Breast epithelium (tissue), 4 donors: ENCODE data around the gene URM1. TPM values are rescaled to one million over a fixed set of nuclear protein-coding genes. Genes with fewer than 3 reads are reported as not detected.
"Not testable (repeated sequence)": the region's sequence is repeated elsewhere in the genome, so short reads cannot be mapped to it uniquely, and the experiment has no call there.

ENCODE experiments used
- DNase-seq, 2 donors: peaks; one replicate each; pipeline ENCODE4 v3.0.0-alpha.2; 2019; ENCODE audit warnings: low spot score in 2 of 2
- H3K27ac ChIP-seq, 2 donors: fragments of 200-600 bp; sonication (generic) in 1 of 2; one replicate each; pipeline ENCODE4 v1.5.1; 2016 to 2019; ENCODE audit warnings: mild to moderate bottlenecking in 1 of 2
- H3K27me3 ChIP-seq, 2 donors: fragments of 200-600 bp; sonication (generic) in 1 of 2; one replicate each; pipeline versions ENCODE4 v1.5.1 to v1.6.0; 2017 to 2019; ENCODE audit warnings: control low read depth in 1 of 2, mild to moderate bottlenecking in 1 of 2
- H3K36me3 ChIP-seq: fragments of 200-600 bp; one replicate; pipeline ENCODE4 v1.5.1; 2019
- H3K4me1 ChIP-seq, 2 donors: fragments of 200-600 bp; sonication (generic); one replicate each; pipeline ENCODE4 v1.5.1; 2016 to 2019; ENCODE audit warnings: control low read depth in 1 of 2
- H3K4me3 ChIP-seq, 3 donors: fragments of 200-600 bp; sonication (generic); 1 replicate in 2 of 3; 2 replicates in 1 of 3; pipeline ENCODE4 v1.5.1; 2016 to 2019; ENCODE audit warnings: mild to moderate bottlenecking in 3 of 3, moderate library complexity in 2 of 3
- H3K9me3 ChIP-seq, 2 donors: fragments of 200-600 bp; sonication (generic) in 1 of 2; one replicate each; pipeline ENCODE4 v1.5.1; 2016 to 2019; ENCODE audit warnings: control low read depth in 1 of 2
- POLR2A ChIP-seq: fragments of 450-650 bp; IDR thresholded peaks from one replicate; pipeline ENCODE4 v1.6.1; 2016; ENCODE audit warnings: antibody characterized with exemption, mild to moderate bottlenecking, moderate library complexity
- POLR2AphosphoS5 ChIP-seq, 3 donors: sonication (generic); formaldehyde crosslinking; IDR thresholded peaks; one replicate each; pipeline ENCODE4 v1.6.1; 2017; ENCODE audit warnings: antibody characterized with exemption in 3 of 3
- intact Hi-C: fragments of 100-400 bp; cut with DNase I; formaldehyde crosslinking; loops from one replicate; pipeline ENCODE4 v1.15.1; 2023; ENCODE audit warnings: low total_unique reads
- total RNA-seq, 3 donors: library from RNA; depleted of rRNA; stranded (reverse); fragments of >200 nt; gene quantifications; one replicate each; pipeline ENCODE4 v1.1.0, GENCODE V29; 2016
- TF ChIP-seq, protein P1 (sequence below), 3 donors: fragments of 450-650 bp; IDR thresholded peaks; one replicate each; pipeline ENCODE4 v1.5.1; 2016 to 2017; ENCODE audit warnings: antibody characterized with exemption in 3 of 3, mild to moderate bottlenecking in 3 of 3, moderate library complexity in 3 of 3

The URM1 gene
- total RNA-seq, 3 donors from 2014 or later, result 21.3 to 24.1 (median 23.8) TPM

DNA sequence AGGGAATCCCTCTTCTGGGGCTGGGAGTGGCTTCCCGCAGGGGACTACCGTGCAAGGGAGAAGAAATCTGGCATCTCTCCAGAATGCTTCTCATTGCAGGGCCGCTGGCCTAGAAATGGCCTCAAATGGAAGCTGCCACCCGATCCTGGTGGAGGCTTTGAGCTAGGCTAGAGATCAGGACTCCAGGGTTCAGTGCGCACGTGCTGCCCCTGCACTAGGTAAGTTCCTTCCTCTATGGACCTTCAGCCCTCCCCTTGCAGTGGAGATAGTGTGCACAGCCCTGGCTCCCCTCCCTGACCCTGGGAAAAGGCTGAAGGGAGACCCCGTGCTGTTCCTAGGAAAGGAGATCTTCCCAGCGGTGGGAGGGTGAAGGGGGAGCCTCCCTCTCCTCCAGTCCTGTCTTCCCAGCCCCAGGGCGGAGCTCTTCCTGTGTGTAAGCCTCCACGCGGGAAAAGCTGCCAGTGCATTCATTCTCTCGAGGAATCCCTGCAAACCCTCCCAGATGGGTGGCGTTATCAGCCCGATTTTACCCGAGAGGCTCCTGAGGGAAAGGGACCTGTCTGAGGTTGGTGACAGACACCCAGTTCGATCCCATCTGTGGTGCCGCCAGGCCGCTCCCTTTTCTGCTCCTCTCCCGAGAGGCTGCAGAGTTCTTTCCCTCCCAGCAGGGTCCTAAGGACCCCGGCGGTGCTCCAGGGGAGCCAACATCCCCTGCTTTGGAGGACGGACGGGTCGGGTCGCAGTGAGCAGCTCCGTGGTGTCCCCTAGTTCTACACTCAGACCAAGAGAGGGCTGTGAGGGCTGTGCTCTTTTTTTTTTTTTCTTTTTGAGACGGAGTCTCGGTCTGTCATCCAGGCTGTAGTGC, 48.1 kb downstream of the URM1 start:
- no peak overlapping the region for H3K27ac ChIP-seq
- no peaks in the 10 kb centered on the region for H3K36me3 ChIP-seq
- no peak for DNase-seq
- H3K4me1 ChIP-seq, result peaks cover 0 to 5% of the 10 kb centered on the region in 2 donors
- intact Hi-C loops, result no loop called here
- H3K4me3 ChIP-seq, result peak overlapping the region; percentile 86 to 97 (median 96)
- H3K27me3 ChIP-seq, result no peaks in the 10 kb centered on the region
- TF ChIP-seq POLR2AphosphoS5 (IDR thresholded peaks at IDR 0.05), result no peak
- TF ChIP-seq POLR2A, result no peak
- TF ChIP-seq, protein P1, sequence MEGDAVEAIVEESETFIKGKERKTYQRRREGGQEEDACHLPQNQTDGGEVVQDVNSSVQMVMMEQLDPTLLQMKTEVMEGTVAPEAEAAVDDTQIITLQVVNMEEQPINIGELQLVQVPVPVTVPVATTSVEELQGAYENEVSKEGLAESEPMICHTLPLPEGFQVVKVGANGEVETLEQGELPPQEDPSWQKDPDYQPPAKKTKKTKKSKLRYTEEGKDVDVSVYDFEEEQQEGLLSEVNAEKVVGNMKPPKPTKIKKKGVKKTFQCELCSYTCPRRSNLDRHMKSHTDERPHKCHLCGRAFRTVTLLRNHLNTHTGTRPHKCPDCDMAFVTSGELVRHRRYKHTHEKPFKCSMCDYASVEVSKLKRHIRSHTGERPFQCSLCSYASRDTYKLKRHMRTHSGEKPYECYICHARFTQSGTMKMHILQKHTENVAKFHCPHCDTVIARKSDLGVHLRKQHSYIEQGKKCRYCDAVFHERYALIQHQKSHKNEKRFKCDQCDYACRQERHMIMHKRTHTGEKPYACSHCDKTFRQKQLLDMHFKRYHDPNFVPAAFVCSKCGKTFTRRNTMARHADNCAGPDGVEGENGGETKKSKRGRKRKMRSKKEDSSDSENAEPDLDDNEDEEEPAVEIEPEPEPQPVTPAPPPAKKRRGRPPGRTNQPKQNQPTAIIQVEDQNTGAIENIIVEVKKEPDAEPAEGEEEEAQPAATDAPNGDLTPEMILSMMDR (IDR thresholded peaks at IDR 0.05), result no peak
- H3K9me3 ChIP-seq, result no peaks in the 10 kb centered on the region

DNA sequence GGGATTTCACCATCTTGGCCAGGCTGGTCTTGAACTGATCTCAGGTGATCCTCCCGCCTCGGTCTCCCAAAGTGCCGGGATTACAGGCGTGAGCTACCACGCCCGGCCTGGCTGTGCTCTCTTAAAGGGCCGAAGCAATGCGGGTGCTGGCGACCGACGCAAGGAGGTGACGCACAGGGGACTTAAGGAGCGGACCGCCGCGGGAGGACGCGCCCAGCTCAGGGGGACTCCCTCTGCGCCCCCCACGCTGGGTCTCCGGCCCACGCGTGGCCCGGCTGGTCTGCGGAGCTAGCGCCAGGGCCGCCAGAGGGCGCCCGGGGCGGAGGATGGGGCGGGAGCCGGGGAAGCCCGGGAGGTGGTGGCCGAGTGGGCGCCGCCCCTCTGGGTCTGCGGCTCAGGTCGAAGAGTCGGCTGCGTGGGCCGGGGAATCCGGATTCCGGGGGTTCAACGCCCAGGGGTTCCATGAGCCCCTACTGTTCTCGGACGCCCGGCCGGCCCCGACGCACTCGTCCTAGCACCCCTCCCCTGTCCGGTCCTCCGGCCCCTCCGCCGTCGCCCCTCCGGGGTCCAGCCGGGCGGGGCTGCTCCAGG, 49.0 kb downstream of the URM1 start:
- peak; percentile 37 to 71 for DNase-seq

DNA sequence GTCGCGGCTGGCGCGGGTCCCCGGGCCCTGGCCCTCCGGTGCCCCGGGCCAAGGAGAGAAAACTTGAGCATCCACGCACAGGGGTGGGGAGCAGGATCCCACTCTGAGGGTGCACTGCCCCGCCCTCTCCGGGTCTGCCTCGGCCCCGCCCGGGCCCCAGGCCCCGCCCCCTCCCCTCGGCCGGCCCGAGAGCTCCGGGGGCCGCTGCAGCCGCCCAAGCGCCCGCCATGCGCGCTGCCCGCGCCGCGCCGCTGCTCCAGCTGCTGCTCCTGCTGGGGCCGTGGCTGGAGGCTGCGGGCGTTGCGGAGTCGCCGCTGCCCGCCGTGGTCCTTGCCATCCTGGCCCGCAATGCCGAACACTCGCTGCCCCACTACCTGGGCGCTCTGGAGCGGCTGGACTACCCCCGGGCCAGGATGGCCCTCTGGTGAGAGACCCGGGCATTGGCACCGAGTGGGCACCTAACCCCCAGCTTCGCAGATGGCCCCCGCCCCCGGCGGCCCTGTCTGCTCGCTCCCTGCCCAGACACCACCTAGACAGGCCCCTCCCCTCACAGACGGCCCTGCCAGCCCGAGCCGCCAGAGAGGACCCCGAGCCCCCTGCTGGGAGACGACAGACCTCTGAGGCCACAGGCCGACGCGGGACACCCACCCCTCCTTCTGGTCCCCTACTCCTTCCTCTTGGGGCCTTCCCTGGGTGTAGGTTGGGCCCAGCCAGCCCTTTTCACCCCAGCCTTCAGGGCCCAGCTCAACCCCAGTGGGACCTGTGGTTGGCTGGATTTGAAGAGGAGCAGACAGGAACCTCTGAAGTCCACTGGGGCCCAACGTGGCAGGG, 49.7 kb downstream of the URM1 start, which contains the start of gene CERCAM:
Gene CERCAM, plus strand, starts transcription at position 207 of the 831 bp plus-strand sequence. Its CDS starts 21 bp downstream, at position 228.
- no peaks in the 10 kb centered on the region for H3K36me3 ChIP-seq
- no peak for TF ChIP-seq POLR2AphosphoS5 (IDR thresholded peaks at IDR 0.05)
- TF ChIP-seq, protein P1 (IDR thresholded peaks at IDR 0.05), result no peak
- no peak for TF ChIP-seq POLR2A
- no peaks in the 10 kb centered on the region for H3K9me3 ChIP-seq
- H3K27ac ChIP-seq, result peak within 1 kb of the TSS; percentile 67 to 86
- H3K27me3 ChIP-seq, result no peaks in the 10 kb centered on the region
- intact Hi-C loops, result no loop called here
- peak within 1 kb of the TSS; percentile 86 to 97 (median 96) for H3K4me3 ChIP-seq
- H3K4me1 ChIP-seq, result peaks cover 0 to 5% of the 10 kb centered on the region in 2 donors
- peak in 1 of 2 donors; percentile 29 for DNase-seq

More for the DNA sequence above, 49.0 kb downstream of the URM1 start:
- Histone ChIP-seq H3K27ac (peak overlapping the region; percentile 67 to 86), H3K9me3 (no peaks in the 10 kb centered on the region), H3K4me1 (peaks cover 0 to 5% of the 10 kb centered on the region in 2 donors), H3K27me3 (no peaks in the 10 kb centered on the region), H3K4me3 (peak overlapping the region; percentile 86 to 97 (median 96)), H3K36me3 (no peaks in the 10 kb centered on the region)
- TF ChIP-seq, protein P1 (IDR thresholded peaks at IDR 0.05), result peak; percentile 27 to 59 (median 57)
- peak in 1 of 3 donors; percentile 8 for TF ChIP-seq POLR2AphosphoS5 (IDR thresholded peaks at IDR 0.05)
- TF ChIP-seq POLR2A, result no peak
- intact Hi-C loops, result no loop called here

DNA sequence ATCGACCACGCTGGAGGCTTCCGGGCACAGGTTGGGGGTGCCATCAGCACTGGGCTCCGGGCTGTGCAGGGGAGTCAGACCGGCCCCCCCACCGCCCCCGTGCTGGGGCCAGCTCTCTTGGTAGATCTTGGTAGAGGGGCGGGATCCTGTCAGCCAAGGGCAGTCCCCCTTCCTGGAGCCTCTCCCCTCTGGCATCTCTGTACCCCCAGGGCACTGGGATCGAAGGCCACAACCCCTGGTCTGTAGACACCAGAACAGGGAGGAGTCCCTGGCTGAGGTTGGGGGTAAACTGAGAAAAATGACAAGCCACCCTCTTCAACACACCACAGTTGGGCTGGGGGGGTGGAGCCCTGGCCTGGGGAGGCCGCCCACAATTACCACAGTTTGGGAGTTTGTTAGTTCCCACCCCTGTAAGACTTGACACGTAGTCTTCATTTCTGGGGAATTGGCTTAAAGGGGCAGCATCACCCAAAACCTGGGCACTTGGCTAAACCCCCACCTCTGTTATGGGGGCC, 50.4 kb downstream of the URM1 start:
- Histone ChIP-seq H3K4me3 (peak overlapping the region; percentile 86 to 97 (median 96)), H3K4me1 (peaks cover 0 to 5% of the 10 kb centered on the region in 2 donors), H3K27me3 (no peaks in the 10 kb centered on the region), H3K36me3 (no peaks in the 10 kb centered on the region), H3K27ac (peak overlapping the region; percentile 67 to 86), H3K9me3 (no peaks in the 10 kb centered on the region)
- no peak for DNase-seq
- intact Hi-C loops, result no loop called here
- TF ChIP-seq, protein P1 (IDR thresholded peaks at IDR 0.05), result no peak
- TF ChIP-seq POLR2A (no peak), POLR2AphosphoS5 (IDR thresholded peaks at IDR 0.05) (no peak)

DNA sequence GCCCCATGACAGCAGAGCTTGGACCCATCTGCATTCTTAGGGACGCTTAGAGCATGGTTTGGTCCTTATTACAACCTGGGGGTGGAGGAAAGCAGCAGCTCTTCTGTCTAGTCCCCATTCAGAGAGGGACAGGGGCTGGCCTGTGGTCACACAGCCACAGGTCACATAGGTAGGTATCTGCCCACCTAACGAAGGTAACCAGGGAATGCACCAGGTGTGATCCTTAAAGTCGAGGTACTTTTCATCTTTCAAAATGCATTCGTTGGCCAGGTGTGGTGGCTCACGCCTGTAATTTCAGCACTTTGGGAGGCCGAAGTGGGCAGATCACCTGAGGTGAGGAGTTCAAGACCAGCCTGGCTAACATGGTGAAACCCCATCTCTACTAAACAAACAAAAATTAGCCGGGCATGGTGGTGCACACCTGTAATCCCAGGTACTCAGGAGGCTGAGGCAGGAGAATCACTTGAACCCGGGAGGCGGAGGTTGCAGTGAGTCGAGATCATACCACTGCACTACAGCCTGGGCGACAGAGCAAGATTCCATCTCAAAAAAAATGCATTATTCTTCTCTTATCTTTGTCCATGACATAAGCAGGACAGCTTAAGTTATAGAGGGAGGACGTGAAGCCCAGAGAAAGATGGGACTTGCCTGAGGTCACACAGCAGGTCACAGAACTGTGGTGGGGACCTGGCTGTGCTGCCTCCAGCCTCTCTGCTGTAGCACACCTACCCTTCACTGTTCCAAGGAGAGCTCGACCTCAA, 51.0 kb downstream of the URM1 start:
- peak overlapping the region in 1 of 3 donors; percentile 97 for H3K4me3 ChIP-seq
- intact Hi-C loops, result not testable (repeated sequence)
- H3K27ac ChIP-seq, result peak overlapping the region in 1 of 2 donors; percentile 86

More for the DNA sequence above, 51.0 kb downstream of the URM1 start:
- not testable (repeated sequence) for H3K4me1 ChIP-seq, H3K27me3 ChIP-seq, H3K36me3 ChIP-seq, H3K9me3 ChIP-seq, DNase-seq
